Upper lobe of left lung (tissue), 4 donors: Measurements from ENCODE around the gene ARHGEF39.

Experiments
- CTCF ChIP-seq, 6 experiments: fragments of 450-650 bp in 4 of 6; fragments of 200-600 bp in 2 of 6; sonication (generic) in 2 of 6; IDR thresholded peaks; one replicate each; pipeline ENCODE4 v1.5.1; 2016 to 2019; ENCODE audit warnings: antibody characterized with exemption in 6 of 6
- POLR2A ChIP-seq, 4 donors: fragments of 450-650 bp; IDR thresholded peaks; one replicate each; pipeline ENCODE4 v1.5.1; 2016 to 2017; ENCODE audit warnings: antibody characterized with exemption in 4 of 4, mild to moderate bottlenecking in 2 of 4
- POLR2AphosphoS5 ChIP-seq, 2 donors: sonication (generic); formaldehyde crosslinking; IDR thresholded peaks; one replicate each; pipeline ENCODE4 v1.5.1; 2017; ENCODE audit warnings: antibody characterized with exemption in 2 of 2

GRCh38 chr9:35627575-35627974 is 37.4 kb downstream of the ARHGEF39 start:
- TF ChIP-seq CTCF (IDR thresholded peaks at IDR 0.05) (no peak), POLR2A (IDR thresholded peaks at IDR 0.05) (no peak), POLR2AphosphoS5 (IDR thresholded peaks at IDR 0.05) (no peak)
